ENCODE data around the gene P2RY14. TPM values are rescaled to one million over a fixed set of nuclear protein-coding genes. Genes with fewer than 3 reads are reported as not detected.

P2RY14 gene
- total RNA-seq, 2 donors from 2014 or later, result not detected

DNA sequence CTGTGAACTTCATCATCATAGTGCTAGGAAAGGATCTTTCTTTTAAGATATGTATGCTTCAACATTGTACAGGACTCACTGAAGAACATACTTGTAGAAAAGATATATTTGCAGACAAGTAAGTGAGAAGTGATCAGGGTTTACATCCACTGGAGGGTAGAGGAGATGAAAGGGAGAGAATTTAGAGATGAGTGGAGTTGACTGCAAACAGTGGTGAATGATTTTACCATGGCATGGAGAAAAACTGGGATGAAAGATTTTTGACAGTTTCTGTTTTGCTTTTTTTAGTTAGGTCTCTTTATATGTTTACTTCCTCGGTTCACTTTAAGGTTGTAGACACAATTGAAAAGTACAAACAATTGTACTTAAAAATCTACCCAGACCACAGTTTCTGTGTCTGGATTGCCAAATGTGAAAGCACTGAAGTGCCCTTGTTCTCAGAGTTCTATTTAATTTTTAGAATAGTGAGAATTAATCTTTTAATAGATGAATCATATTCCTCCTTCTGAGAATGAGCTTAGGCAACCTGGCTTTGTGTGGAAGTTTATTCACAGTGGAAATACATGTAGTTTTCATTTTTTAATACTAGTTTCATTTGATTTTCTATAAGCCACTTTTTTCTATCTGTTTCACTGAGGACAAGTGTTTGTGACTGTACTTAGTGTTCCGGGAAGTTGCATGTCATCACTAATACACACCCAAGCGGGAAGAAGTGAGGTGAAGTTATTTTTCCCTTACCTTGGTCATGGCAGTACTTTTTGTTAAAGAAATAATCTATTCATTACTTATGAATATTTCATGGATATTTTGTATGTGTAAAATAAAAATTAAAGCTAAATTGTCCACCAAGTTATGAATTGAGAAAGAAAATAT, 73.6 kb downstream of the P2RY14 start:
- Histone ChIP-seq H3K27me3 (ENCODE audit: control insufficient read depth, insufficient read depth, low read length, poor library complexity, severe bottlenecking) (no peaks in the 10 kb centered on the region), H3K9ac (ENCODE audit: extremely low read depth, low read length, poor library complexity, severe bottlenecking) (no peak overlapping the region), H3K27ac (ENCODE audit: low read depth, low read length) (no peak overlapping the region), H3K36me3 (ENCODE audit: control insufficient read depth, insufficient read depth, low read length) (no peaks in the 10 kb centered on the region), H3K4me1 (ENCODE audit: control insufficient read depth, insufficient read depth, low read length) (no peaks in the 10 kb centered on the region), H3K4me3 (ENCODE audit: low read length) (no peak overlapping the region), H3K9me3 (ENCODE audit: control insufficient read depth, low read length) (no peaks in the 10 kb centered on the region)
- Mint-ChIP-seq H3K4me1 (no peaks in the 10 kb centered on the region), H3K9me3 (no peaks in the 10 kb centered on the region), H3K27ac (no peak overlapping the region), H3K36me3 (ENCODE audit: low read depth) (no peaks in the 10 kb centered on the region), H3K27me3 (ENCODE audit: insufficient read depth) (no peaks in the 10 kb centered on the region), H3K4me3 (no peak overlapping the region)
- TF ChIP-seq, protein P1, sequence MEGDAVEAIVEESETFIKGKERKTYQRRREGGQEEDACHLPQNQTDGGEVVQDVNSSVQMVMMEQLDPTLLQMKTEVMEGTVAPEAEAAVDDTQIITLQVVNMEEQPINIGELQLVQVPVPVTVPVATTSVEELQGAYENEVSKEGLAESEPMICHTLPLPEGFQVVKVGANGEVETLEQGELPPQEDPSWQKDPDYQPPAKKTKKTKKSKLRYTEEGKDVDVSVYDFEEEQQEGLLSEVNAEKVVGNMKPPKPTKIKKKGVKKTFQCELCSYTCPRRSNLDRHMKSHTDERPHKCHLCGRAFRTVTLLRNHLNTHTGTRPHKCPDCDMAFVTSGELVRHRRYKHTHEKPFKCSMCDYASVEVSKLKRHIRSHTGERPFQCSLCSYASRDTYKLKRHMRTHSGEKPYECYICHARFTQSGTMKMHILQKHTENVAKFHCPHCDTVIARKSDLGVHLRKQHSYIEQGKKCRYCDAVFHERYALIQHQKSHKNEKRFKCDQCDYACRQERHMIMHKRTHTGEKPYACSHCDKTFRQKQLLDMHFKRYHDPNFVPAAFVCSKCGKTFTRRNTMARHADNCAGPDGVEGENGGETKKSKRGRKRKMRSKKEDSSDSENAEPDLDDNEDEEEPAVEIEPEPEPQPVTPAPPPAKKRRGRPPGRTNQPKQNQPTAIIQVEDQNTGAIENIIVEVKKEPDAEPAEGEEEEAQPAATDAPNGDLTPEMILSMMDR (conservative IDR thresholded peaks at IDR 0.05), result no peak
- 82% methylated on average over 2 of the region's 3 CpGs; no CpG with 5 or more reads in 1 of the 2 experiments for WGBS, 2 experiments (ENCODE audit: insufficient coverage in 1 of 2, insufficient read length in 1 of 2)
- DNase-seq, result no peak

DNA sequence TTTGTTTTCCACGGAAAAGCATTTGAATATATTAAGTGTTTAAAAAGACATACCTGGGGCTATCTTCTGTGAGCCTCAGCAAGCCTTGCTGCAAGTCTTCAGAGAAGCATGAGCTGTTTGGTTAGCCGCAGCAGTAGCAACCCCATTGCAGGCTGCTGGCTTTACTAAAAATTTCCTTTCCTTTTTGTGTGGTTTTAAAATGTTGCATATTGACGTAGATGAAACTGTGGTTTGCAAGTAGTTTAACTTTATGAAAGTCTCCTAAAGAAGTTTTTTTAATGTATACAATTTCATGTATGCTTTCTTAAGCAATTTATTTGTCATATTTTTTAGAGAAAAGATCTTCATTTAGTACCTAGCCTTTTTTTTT, 75.3 kb downstream of the P2RY14 start, which contains the start of gene GPR171:
Gene GPR171 (minus strand): TSS at position 166 of the 370 bp plus-strand sequence. CDS start 3,830 bp downstream, outside the sequence.
- 97% methylated on average over 3 of the region's 3 CpGs; no CpG with 5 or more reads in 1 of the 2 experiments for WGBS, 2 experiments (ENCODE audit: insufficient coverage in 1 of 2, insufficient read length in 1 of 2)

DNA sequence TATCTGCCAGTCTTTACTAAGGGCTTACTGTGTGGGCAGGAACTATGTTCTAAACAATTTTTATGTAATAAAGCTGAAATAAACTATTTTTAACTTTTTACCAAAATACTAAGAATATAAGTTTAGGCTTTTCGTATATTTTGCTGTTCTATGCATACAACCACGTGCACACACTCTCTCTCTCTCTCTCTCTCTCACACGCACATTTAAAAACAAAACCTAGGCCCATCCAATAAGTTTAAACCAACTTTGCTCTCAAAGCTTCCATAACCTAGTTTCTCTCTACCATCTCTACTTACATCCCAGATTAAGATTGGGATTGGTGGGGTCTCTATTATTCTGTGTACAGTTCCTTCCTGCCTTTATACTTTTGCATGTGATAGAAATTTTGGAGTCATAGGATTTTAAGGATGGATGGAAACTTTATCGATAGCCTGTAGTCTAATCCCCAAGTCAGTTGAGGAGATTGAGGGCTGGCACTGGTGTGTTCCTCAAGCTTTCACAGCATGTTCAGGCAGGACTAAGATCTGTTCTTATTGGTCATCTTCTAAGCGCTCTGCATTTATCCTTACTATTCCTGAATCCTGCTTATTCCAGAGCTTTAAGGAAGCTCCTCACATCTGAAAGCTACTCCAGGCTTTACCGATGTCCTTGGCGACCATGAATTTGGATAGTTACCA, 77.2 kb downstream of the P2RY14 start:
- Histone ChIP-seq H3K27me3 (ENCODE audit: control insufficient read depth, insufficient read depth, low read length, poor library complexity, severe bottlenecking) (no peaks in the 10 kb centered on the region), H3K36me3 (ENCODE audit: control insufficient read depth, insufficient read depth, low read length) (no peaks in the 10 kb centered on the region), H3K27ac (ENCODE audit: low read depth, low read length) (no peak overlapping the region), H3K9ac (ENCODE audit: extremely low read depth, low read length, poor library complexity, severe bottlenecking) (no peak overlapping the region), H3K4me3 (ENCODE audit: low read length) (no peak overlapping the region), H3K9me3 (ENCODE audit: control insufficient read depth, low read length) (no peaks in the 10 kb centered on the region), H3K4me1 (ENCODE audit: control insufficient read depth, insufficient read depth, low read length) (no peaks in the 10 kb centered on the region)
- TF ChIP-seq, protein P1 (conservative IDR thresholded peaks at IDR 0.05), result no peak
- Mint-ChIP-seq H3K27me3 (ENCODE audit: insufficient read depth) (no peaks in the 10 kb centered on the region), H3K9me3 (no peaks in the 10 kb centered on the region), H3K4me3 (no peak overlapping the region), H3K27ac (no peak overlapping the region), H3K36me3 (ENCODE audit: low read depth) (no peaks in the 10 kb centered on the region), H3K4me1 (no peaks in the 10 kb centered on the region)
- WGBS, 2 experiments (ENCODE audit: insufficient coverage in 1 of 2, insufficient read length in 1 of 2), result 92 to 94% methylated on average over 5 to 7 of the region's 7 CpGs
- no peak for DNase-seq

More for the DNA sequence above, 75.3 kb downstream of the P2RY14 start, which contains the start of gene GPR171:
- no peak within 1 kb of the TSS for H3K27ac ChIP-seq (ENCODE audit: low read depth, low read length)
- Mint-ChIP-seq H3K4me1 (no peaks in the 10 kb centered on the region), H3K27me3 (ENCODE audit: insufficient read depth) (no peaks in the 10 kb centered on the region), H3K27ac (no peak within 1 kb of the TSS), H3K9me3 (no peaks in the 10 kb centered on the region), H3K4me3 (no peak within 1 kb of the TSS), H3K36me3 (ENCODE audit: low read depth) (no peaks in the 10 kb centered on the region)
- no peaks in the 10 kb centered on the region for H3K36me3 ChIP-seq (ENCODE audit: control insufficient read depth, insufficient read depth, low read length)
- H3K9ac ChIP-seq (ENCODE audit: extremely low read depth, low read length, poor library complexity, severe bottlenecking), result no peak within 1 kb of the TSS
- no peak for DNase-seq
- TF ChIP-seq, protein P1 (conservative IDR thresholded peaks at IDR 0.05), result no peak
- no peaks in the 10 kb centered on the region for H3K9me3 ChIP-seq (ENCODE audit: control insufficient read depth, low read length)
- H3K27me3 ChIP-seq (ENCODE audit: control insufficient read depth, insufficient read depth, low read length, poor library complexity, severe bottlenecking), result no peaks in the 10 kb centered on the region
- H3K4me3 ChIP-seq (ENCODE audit: low read length), result no peak within 1 kb of the TSS
- no peaks in the 10 kb centered on the region for H3K4me1 ChIP-seq (ENCODE audit: control insufficient read depth, insufficient read depth, low read length)

Data from endodermal cell (in vitro differentiated cells).